ENCODE measurements around the gene PLPPR3.
A peak's percentile ranks its signal among the peaks of the same experiment; 100 is the strongest.

PLPPR3 gene

GRCh38 chr19:781800-782184 lies 40.0 kb downstream of the PLPPR3 start:
- DNase-seq (ENCODE audit: low read depth): no peak
- H3K4me3 ChIP-seq (ENCODE audit: low read length): no peak overlapping the region
- TF ChIP-seq CTCF (conservative IDR thresholded peaks at IDR 0.05; ENCODE audit: low read length): no peak

GRCh38 chr19:780935-781334 lies 40.8 kb downstream of the PLPPR3 start:
- H3K4me3 ChIP-seq (ENCODE audit: low read length): no peak overlapping the region
- no peak for TF ChIP-seq CTCF (conservative IDR thresholded peaks at IDR 0.05; ENCODE audit: low read length)

GRCh38 chr19:778910-779653 lies 42.7 kb downstream of the PLPPR3 start:
- H3K4me3 ChIP-seq (ENCODE audit: low read length): no peak overlapping the region
- no peak for TF ChIP-seq CTCF (conservative IDR thresholded peaks at IDR 0.05; ENCODE audit: low read length)
- peak; percentile 96 for DNase-seq (ENCODE audit: low read depth)

More at GRCh38 chr19:780935-781334, 40.8 kb downstream of the PLPPR3 start:
- no peak for DNase-seq (ENCODE audit: low read depth)

GRCh38 chr19:776549-776948 lies 45.2 kb downstream of the PLPPR3 start:
- no peak overlapping the region for H3K4me3 ChIP-seq (ENCODE audit: low read length)
- TF ChIP-seq CTCF (conservative IDR thresholded peaks at IDR 0.05; ENCODE audit: low read length): no peak
- no peak for DNase-seq (ENCODE audit: low read depth)

GRCh38 chr19:772730-773436 lies 48.9 kb downstream of the PLPPR3 start:
- no peak for DNase-seq (ENCODE audit: low read depth)

GRCh38 chr19:772063-772462 lies 49.7 kb downstream of the PLPPR3 start:
- TF ChIP-seq CTCF (conservative IDR thresholded peaks at IDR 0.05; ENCODE audit: low read length): no peak
- no peak overlapping the region for H3K4me3 ChIP-seq (ENCODE audit: low read length)
- DNase-seq (ENCODE audit: low read depth): no peak

More at GRCh38 chr19:772730-773436, 48.9 kb downstream of the PLPPR3 start:
- no peak for TF ChIP-seq CTCF (conservative IDR thresholded peaks at IDR 0.05; ENCODE audit: low read length)
- H3K4me3 ChIP-seq (ENCODE audit: low read length): no peak overlapping the region

- DNase-seq (ENCODE audit: low read depth): peak; percentile 60
- TF ChIP-seq CTCF (conservative IDR thresholded peaks at IDR 0.05; ENCODE audit: low read length): peak; percentile 65
- no peak overlapping the region for H3K4me3 ChIP-seq (ENCODE audit: low read length)
Measured at GRCh38 chr19:771332-771785, 50.4 kb downstream of the PLPPR3 start.
